ENCODE results near the gene DCST1. TPM values are rescaled to one million over a fixed set of nuclear protein-coding genes. Genes with fewer than 3 reads are reported as not detected.

The DCST1 gene
- total and polyA plus RNA-seq, 2 of the 13 experiments (the other 11 are each of a cell fraction or from before 2014, with no cell fraction given) = 0.04 TPM; not detected in 1

- TF ChIP-seq AHDC1 (CRISPR knock-in tag; IDR thresholded peaks at IDR 0.05; ENCODE audit: borderline replicate concordance) (peak; percentile 39; the same call in 1 of the 2 replicates), POGK (CRISPR knock-in tag; conservative IDR thresholded peaks at IDR 0.05) (peak; percentile 87), ZNF225 (CRISPR knock-in tag; IDR thresholded peaks at IDR 0.05) (no peak), GATAD2A (CRISPR knock-in tag; IDR thresholded peaks at IDR 0.05) (peak; percentile 91), GATA4 (IDR thresholded peaks at IDR 0.05; ENCODE audit: borderline replicate concordance, low read depth) (no peak), ARID2 (CRISPR knock-in tag; IDR thresholded peaks at IDR 0.05; ENCODE audit: borderline replicate concordance) (no peak), TSC22D2 (CRISPR knock-in tag; IDR thresholded peaks at IDR 0.05; ENCODE audit: borderline replicate concordance) (0 out of 2 replicates have a peak, but pooled peaks have one; percentile 54), ZNF674 (CRISPR knock-in tag; IDR thresholded peaks at IDR 0.05; ENCODE audit: low read depth) (no peak), ZNF790 (CRISPR knock-in tag; IDR thresholded peaks at IDR 0.05; ENCODE audit: borderline replicate concordance) (no peak), SKIL (CRISPR knock-in tag; IDR thresholded peaks at IDR 0.05; ENCODE audit: borderline replicate concordance) (no peak; the same call in 1 of the 2 replicates), THRA (CRISPR knock-in tag; IDR thresholded peaks at IDR 0.05; ENCODE audit: borderline replicate concordance) (peak; percentile 77), ZNF768 (CRISPR knock-in tag; IDR thresholded peaks at IDR 0.05) (0 out of 2 replicates have a peak, but pooled peaks have one; percentile 41), AHR (CRISPR knock-in tag; IDR thresholded peaks at IDR 0.05) (0 out of 2 replicates have a peak, but pooled peaks have one; percentile 56), GZF1 (CRISPR knock-in tag; IDR thresholded peaks at IDR 0.05) (no peak), ZNF343 (CRISPR knock-in tag; IDR thresholded peaks at IDR 0.05) (no peak)
These were observed 57.7 kb downstream of the DCST1 start (continued) for GRCh38 chr1:155091071-155092051.
